T-helper 9 cell (primary cell): Measurements from ENCODE around the gene MYBPHL.
A peak's percentile ranks its signal among the peaks of the same experiment; 100 is the strongest.
"Not testable (repeated sequence)": the region's sequence is repeated elsewhere in the genome, so short reads cannot be mapped to it uniquely, and the experiment has no call there.

Experiments used
- DNase-seq: peaks from one replicate; pipeline ENCODE4 v3.0.0-alpha.2; 2020

MYBPHL gene

DNA sequence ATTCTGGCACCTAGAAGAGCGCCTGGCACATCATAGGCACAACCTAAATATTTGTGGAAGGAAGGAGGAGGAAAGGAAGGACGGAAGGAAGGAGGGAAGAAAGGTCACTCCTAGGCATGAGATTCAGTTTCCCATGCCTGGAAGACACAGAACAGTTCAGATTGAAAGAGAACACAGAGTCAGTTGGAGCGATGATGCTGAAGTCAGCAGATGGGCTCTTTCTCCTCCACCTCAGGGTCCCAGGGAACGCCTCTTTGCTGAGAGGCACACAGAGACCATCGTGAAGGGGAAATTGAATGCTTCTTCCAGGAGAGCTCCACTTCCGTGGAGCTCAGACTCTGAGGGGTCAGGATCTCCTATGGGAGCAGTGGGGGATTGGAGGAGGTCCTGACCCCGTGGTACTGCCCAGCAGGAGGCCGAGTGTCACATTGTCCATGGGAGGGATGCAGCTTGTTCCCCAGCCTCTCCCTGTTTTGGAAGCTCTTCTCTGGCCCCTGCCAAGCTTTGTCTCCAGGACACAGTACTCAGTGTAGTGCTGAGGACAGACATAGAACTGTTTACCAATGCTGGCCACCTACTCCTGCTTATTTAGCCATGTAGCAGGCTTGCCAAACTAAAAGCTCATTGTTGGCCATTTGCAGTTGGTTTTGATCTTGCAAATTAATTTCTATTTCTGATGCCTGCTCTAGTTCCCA is 2.4 kb downstream of the MYBPHL start:
- DNase-seq = no peak

DNA sequence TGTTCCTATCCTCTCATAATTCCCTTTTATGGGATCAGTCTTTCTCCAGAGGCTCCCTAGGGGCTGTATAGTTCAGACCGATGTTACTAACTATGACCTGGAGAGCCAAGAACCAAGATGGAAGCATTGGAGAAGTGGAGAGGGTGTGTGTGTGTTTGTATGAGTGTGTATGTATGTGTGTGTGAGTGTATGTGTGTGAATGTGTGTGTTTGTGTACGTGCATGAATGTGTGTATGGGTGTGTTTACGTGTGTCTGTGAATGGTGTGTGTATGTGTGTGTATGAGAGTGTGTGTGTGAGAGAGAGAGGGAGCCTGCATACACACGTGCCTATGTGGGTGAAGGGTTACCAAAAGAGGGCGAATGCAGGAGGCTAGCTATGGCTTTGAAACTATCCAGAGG is 4.9 kb downstream of the MYBPHL start:
- no peak for DNase-seq

GRCh38 chr1:109300650-109301151 is 6.1 kb downstream of the MYBPHL start:
- DNase-seq = no peak

DNA sequence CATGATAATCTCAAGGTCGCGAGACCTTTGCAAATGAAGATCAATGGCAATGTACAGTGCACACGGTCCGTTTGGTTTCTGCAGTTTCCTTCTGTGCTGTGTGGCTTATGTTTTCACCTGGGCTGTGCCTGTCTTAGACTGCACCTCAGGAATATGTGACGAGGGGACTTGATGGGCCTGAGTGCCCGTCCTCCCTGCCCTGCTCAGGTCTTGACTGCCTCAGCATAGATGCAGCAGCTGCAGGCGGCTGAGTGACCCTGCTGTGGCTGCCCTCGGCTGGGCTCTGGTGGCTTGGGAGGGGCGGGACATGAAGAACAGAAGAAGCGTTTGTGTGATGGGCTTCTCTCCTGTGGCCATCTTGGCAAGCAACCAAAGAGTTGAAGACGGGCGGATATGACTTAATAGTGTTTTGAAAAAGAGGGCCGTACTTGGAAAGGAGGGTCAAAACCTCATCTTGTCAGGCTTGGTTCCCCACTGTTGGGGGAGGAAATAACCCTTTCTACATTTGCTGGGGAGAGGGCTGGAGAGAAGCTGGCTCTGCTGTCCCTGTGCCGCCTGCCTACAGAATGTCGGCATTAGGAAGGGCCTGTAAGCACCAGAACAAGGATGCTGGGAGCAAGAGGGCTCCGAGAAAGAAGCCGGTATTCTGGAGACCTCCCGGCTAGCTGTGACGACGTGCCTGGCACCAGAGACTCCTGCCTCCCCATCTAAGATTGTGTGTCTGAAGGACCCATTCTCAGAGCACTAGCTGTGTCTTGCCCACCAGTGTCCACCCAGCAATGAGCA is 7.1 kb downstream of the MYBPHL start:
- no peak for DNase-seq

- no peak for DNase-seq
These were observed 7.9 kb downstream of the MYBPHL start for GRCh38 chr1:109298666-109299557.

GRCh38 chr1:109296782-109297181 is 10.0 kb downstream of the MYBPHL start:
- no peak for DNase-seq

GRCh38 chr1:109295712-109296415 is 10.9 kb downstream of the MYBPHL start:
- no peak for DNase-seq

DNA sequence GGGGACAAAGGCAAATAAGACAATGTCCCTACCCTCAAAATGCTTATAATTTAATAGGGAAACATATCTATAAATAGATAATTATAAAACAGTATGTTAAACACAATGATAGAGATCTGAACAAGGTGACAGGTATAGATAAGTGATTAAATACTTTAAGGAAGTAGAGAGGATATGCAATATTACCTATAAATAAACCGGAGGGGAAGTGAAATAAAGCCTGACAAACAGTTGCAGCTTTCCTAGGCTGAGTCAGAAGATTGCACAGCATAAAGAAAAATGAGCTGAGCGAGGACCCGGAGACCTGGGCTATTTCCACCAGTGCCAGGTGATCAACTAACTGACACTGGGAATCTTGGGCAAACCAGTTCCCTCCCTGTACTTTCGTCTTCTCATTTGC is 12.3 kb downstream of the MYBPHL start:
- DNase-seq = no peak

- DNase-seq = no peak
These were observed 13.8 kb downstream of the MYBPHL start for GRCh38 chr1:109293026-109293425.

DNA sequence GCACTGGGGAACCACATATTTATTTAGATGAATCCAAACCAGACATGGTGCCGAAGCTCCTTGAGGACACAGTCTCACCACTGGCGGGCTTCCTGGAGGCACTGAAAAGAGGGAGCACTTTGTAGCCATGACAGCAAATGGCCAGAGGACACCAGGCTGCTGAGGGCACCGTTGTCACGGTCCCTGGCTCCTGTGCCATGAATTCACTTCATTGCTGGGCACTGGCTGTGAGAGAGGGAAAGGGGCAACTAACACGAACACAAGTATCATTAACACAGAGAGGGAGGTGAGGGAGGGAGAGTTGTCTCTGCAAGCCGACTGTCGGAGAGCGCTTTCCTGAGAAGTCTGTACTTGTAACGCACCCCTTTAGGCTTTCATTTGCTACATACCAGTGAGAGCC is 14.4 kb downstream of the MYBPHL start:
- no peak for DNase-seq

GRCh38 chr1:109290998-109291397 is 15.8 kb downstream of the MYBPHL start:
- no peak for DNase-seq

GRCh38 chr1:109290137-109290536 is 16.7 kb downstream of the MYBPHL start:
- DNase-seq = no peak

DNA sequence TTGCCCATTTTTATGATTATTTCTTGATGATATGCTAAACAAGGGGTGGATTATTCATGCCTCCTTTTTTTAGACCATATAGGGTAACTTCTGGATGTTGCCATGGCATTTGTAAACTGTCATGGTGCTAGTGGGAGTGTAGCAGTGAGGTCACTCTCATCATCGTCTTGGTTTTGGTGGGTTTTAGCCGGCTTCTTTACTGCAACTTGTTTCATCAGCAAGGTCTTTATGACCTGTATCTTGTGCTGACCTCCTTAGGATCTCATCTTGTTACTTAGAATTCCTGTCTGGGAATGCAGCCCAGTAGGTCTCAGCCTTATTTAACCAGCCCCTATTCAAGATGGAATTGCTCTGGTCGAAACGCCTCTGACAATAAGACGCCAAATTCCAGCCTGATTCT is 20.0 kb downstream of the MYBPHL start:
- not testable (repeated sequence) for DNase-seq

DNA sequence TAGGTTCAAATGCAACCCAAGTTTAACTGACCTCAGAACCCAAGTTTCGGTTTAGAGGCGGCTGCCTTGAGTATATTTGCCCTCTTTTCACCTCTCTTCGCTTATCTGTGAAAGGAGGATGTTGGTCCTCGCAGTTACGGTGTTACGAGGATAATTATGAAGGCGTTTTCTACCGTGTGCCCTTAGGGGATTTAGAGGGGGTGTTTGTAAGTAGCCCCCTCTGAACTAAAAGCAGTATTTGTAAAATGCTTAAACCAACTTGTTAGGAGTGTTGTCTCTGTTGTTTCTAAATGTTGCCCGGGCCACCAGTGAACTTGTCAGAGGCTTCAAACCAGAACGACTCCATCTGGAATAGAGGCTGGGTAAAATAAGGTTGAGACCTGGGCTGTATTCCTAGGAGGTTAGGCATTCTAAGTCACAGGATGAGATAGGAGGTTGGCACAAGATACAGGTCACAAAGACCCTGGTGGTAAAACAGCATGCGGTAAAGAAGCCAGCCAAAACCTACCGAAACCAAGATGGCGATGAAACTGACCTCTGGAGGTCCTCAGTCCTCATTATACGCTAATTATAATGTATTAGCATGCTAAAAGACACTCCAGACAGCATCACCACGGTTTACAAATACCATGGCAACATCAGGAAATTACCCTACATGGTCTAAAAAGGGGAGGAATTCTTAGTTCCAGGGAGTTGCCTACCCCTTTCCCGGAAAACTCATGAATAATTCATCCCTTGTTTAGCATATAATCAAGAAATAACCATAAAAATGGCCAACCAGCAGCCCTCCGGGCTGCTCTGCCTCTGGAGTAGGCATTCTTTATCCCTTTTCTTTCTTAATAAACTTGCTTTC is 22.8 kb downstream of the MYBPHL start:
- DNase-seq = no peak

DNA sequence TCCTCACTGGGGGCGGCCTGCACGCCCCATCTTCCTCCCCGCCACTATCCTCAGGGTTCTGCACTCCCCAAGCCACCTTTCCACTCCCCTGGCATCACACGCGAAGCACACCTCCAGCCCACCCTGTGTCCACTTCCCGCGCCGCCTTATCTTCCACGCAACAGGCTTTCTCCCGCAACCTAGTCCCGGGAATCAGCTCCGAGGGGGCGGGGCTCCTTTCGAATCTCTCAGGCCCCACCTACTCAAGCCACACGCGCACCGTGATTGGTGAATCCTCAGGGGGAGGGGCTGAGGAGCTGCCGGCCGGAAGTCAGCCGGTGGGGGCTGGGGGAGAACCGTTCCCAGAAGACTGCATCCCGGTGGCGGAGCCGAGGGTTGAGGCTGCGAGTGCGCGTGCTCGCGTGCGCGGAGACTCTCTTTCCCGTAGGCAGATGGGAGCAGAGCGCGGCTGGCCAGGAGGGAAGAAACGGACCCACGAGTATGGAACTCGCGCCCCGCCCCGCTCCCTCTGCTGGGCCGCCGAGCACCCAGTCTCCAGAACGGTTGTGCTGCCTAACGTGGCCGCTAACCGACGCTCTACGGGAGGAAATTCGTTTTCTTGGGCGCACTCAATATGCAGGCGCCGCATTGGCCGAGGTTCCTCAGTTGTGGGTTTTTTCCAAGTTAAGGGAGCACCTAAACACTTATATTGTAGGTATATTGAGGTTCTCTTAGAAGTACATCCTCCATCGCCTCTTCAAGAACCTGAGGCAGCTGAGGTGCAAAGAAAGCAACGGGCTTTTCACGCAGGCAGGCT is 23.7 kb downstream of the MYBPHL start, which contains the start of gene PSRC1:
Gene PSRC1 (minus strand): TSS at position 194 of the 796 bp plus-strand sequence.
- DNase-seq = peak; percentile 84

DNA sequence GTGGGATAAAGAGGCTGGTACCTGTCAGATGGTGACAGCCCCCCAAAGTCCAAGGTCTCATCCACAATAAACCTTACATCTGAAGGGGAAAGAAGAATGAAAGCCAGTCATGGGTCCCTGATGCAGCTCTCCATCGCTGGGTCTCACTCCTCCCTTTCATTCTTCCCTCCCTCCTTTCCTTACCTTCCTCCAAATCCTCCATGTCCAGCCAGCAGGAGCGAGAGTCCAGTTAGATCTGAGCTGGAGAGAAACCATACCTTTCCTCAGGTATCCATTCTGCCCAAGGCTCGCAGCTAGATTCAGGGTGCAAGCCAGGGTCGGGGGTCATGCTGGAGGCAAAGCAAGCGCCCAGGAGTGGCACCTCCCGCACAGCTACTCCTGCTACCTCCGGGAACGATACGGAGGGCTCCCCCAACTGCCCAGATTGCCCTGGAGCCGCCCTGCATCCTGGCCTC is 24.3 kb downstream of the MYBPHL start:
- DNase-seq = no peak

DNA sequence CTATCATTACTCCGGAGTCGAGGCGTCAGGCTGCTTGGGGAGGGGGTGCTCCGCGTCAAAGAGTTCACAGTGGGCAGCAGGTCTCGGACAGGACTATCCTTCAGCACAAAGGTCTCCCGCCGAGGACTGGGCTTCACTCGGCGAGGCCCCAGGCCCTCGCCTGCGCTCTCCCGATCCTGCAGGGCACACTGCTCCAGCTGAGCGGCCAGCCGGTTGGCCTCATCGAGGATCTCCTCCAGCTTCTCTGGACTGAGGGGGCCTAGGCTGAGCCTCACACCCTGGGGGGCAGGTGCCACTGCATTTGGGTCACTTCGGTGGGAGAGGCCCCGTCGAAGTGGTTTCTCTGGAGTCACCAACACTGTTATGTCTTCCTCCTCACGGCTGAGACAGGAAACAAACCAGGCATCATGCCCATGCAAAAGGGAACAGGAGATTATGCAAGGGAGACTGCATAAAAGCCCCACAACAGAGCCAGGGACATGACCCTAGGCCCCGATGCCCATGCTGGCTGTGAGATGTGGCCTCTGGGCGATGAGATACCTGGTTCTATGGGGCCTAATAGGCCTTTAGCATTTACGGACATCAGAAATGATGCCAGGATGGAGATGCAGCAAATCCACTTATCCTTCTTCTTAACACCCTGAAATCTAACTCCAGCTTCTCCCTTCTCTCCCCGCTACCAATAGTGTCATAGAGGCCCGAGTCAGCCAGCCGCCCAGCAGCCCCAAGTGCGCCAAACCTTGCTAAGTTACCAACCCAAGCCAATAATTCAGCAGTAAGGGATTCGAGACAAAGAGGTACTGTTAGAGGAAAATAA is 24.9 kb downstream of the MYBPHL start:
- no peak for DNase-seq

DNA sequence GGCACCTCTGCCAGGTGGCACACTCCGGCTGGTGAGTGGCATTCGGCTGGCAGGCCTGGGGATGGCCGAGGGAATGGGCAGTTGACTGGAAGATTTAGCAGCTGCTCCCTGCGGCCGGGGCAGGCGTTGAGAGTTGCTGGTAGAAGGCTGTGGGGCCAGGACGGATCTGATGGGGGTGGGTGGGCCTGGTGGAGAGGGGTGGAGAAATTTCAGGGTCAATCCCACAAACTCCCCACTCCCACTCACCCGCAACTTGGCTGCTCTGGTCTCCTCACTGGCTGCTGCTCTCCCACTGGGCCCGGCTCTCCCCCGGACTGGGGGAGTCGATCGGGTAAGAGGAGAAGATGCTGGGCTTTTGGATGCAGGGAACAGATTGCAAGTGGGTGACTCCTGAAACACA is 25.9 kb downstream of the MYBPHL start:
- DNase-seq = no peak

GRCh38 chr1:109279615-109280278 is 27.1 kb downstream of the MYBPHL start:
- DNase-seq = no peak
